GM12878 (cell line): ENCODE data around the gene SLC35A2. TPM values are rescaled to one million over a fixed set of nuclear protein-coding genes. Genes with fewer than 3 reads are reported as not detected.

ENCODE experiments used
- ATAC-seq: fragments of 200-7000 bp; cut with Tn5 transposase; 3 replicates; pipeline ENCODE4 v1.9.1; 2020; ENCODE audit warnings: mild to moderate bottlenecking, moderate library complexity
- BruUV-seq: library from RNA; stranded (reverse); fragments of 400-500 nt; replicated peaks from 2 replicates; lab custom pipeline; 2021; lab: Mats Ljungman, UMichigan
- CTCF ChIA-PET: fragments of 300-600 bp; sonication (Branson Sonifier 250); formaldehyde crosslinking; extraction: SDS; loops from one replicate; lab custom pipeline; 2021; ENCODE audit warnings: inconsistent platforms; lab: Yijun Ruan, JAX
- POLR2A ChIA-PET: fragments of 350-600 bp; formaldehyde crosslinking; extraction: SDS; loops from one replicate; lab custom pipeline; 2021; ENCODE audit warnings: inconsistent platforms; lab: Charles Lee
- RAD21 ChIA-PET: fragments of 300-600 bp; sonication (Branson Sonifier 250); formaldehyde crosslinking; loops from one replicate; lab custom pipeline; 2023; ENCODE audit warnings: antibody characterized with exemption; ENCODE audit not compliant: unreplicated experiment; lab: Charles Lee
- SMC1A ChIA-PET: fragments of 300-600 bp; sonication (Branson Sonifier 250); formaldehyde crosslinking; loops from one replicate; lab custom pipeline; 2023; ENCODE audit not compliant: unreplicated experiment, uncharacterized antibody; lab: Charles Lee
- DNase-seq: peaks from one replicate; pipeline ENCODE4 v3.0.0-alpha.2; 2011; ENCODE audit warnings: low read depth, low spot score
- FAIRE-seq: peaks from 3 replicates; lab custom pipeline; 2011; peaks lifted over from hg19 to GRCh38; lab: Jason Lieb, UNC
- H2AFZ ChIP-seq: 2 replicates; pipeline ENCODE4 v1.6.0; 2011; ENCODE audit warnings: low read depth, low read length, control low read depth; ENCODE audit not compliant: control insufficient read depth
- H3K27ac ChIP-seq: 2 replicates; pipeline ENCODE4 v1.5.1; 2011; ENCODE audit warnings: control low read depth; ENCODE audit not compliant: control insufficient read depth, insufficient read depth
- H3K27me3 ChIP-seq, 2 experiments: replicated peaks in 1 of 2; 2 replicates each; pipeline versions ENCODE4 v1.6.0 to v1.6.1; 2011; ENCODE audit warnings: low read length in 1 of 2; ENCODE audit not compliant: control insufficient read depth in 2 of 2, insufficient read depth in 2 of 2
- H3K36me3 ChIP-seq, 2 experiments: 2 replicates each; pipeline ENCODE4 v1.5.1; 2011; ENCODE audit warnings: low read length in 1 of 2; ENCODE audit not compliant: control insufficient read depth in 2 of 2, insufficient read depth in 2 of 2
- H3K4me1 ChIP-seq: 2 replicates; pipeline ENCODE4 v1.6.1; 2011; ENCODE audit warnings: mild to moderate bottlenecking, low read length, moderate library complexity, mixed read lengths; ENCODE audit not compliant: control insufficient read depth, insufficient read depth
- H3K4me2 ChIP-seq: 2 replicates; pipeline ENCODE4 v1.6.0; 2011; ENCODE audit warnings: control low read depth; ENCODE audit not compliant: control insufficient read depth, insufficient read depth
- H3K4me3 ChIP-seq: fragments of 200-600 bp; sonication (generic); 2 replicates; pipeline ENCODE4 v1.5.1; 2016
- H3K79me2 ChIP-seq: 2 replicates; pipeline ENCODE4 v1.6.0; 2011; ENCODE audit warnings: low read length; ENCODE audit not compliant: control insufficient read depth, insufficient read depth
- H3K9ac ChIP-seq: 2 replicates; pipeline ENCODE4 v1.8.0; 2011; ENCODE audit warnings: low read length, control low read depth, mixed read lengths; ENCODE audit not compliant: control insufficient read depth, insufficient read depth
- H3K9me3 ChIP-seq: replicated peaks from 3 replicates; pipeline ENCODE4 v1.5.1; 2011; ENCODE audit warnings: mild to moderate bottlenecking, low read length; ENCODE audit not compliant: control insufficient read depth, insufficient read depth
- H4K20me1 ChIP-seq: 2 replicates; pipeline ENCODE4 v1.6.0; 2011; ENCODE audit not compliant: control insufficient read depth, insufficient read depth
- ASH2L ChIP-seq: fragments of 300-600, 200-600 bp; sonication (generic); IDR thresholded peaks from 2 replicates; pipeline ENCODE4 v1.6.1; 2017; ENCODE audit warnings: low read depth, mild to moderate bottlenecking, borderline replicate concordance
- ATF2 ChIP-seq: IDR thresholded peaks from 2 replicates; pipeline ENCODE4 v1.6.1; 2012; ENCODE audit warnings: low read length, inconsistent platforms
- CBX5 ChIP-seq: sonication (generic); IDR thresholded peaks from 2 replicates; pipeline ENCODE4 v1.6.1; 2016; ENCODE audit warnings: low read depth, moderate library complexity, mild to moderate bottlenecking, inconsistent platforms
- GATAD2B ChIP-seq: fragments of 450-650 bp; conservative IDR thresholded peaks from 2 replicates; pipeline ENCODE4 v1.6.1; 2017; ENCODE audit warnings: low read depth, mild to moderate bottlenecking, moderate library complexity
- IRF4 ChIP-seq: IDR thresholded peaks from 2 replicates; pipeline ENCODE4 v1.6.1; 2011; ENCODE audit warnings: low read depth, low read length
- IRF5 ChIP-seq: fragments of 450-650 bp; IDR thresholded peaks from 2 replicates; pipeline ENCODE4 v1.6.1; 2017; ENCODE audit warnings: borderline replicate concordance
- MTA3 ChIP-seq: IDR thresholded peaks from 2 replicates; pipeline ENCODE4 v1.6.1; 2012; ENCODE audit warnings: low read length, inconsistent platforms, borderline replicate concordance
- MYB ChIP-seq: fragments of 150-350 bp; IDR thresholded peaks from 2 replicates; pipeline ENCODE4 v1.6.1; 2014; ENCODE audit warnings: mild to moderate bottlenecking, low read depth, low read length, borderline replicate concordance
- MYC ChIP-seq: IDR thresholded peaks from 2 replicates; pipeline ENCODE4 v1.6.1; 2011; ENCODE audit warnings: mild to moderate bottlenecking, low read length, moderate library complexity, inconsistent platforms; ENCODE audit not compliant: insufficient read depth, insufficient replicate concordance, insufficient read length, severe bottlenecking
- NFXL1 ChIP-seq: fragments of 450-650 bp; IDR thresholded peaks from 2 replicates; pipeline ENCODE4 v1.6.1; 2017; ENCODE audit warnings: antibody characterized with exemption, mild to moderate bottlenecking, borderline replicate concordance
- NFYA ChIP-seq: IDR thresholded peaks from 2 replicates; pipeline ENCODE4 v1.6.1; 2011; ENCODE audit warnings: low read depth, mild to moderate bottlenecking, low read length, improper control_type of control experiment, borderline replicate concordance
- RAD21 ChIP-seq: IDR thresholded peaks from 2 replicates; pipeline ENCODE4 v1.6.1; 2011; ENCODE audit warnings: mild to moderate bottlenecking, low read depth, low read length, moderate library complexity; ENCODE audit not compliant: insufficient read depth
- RELA ChIP-seq: fragments of 450-650 bp; IDR thresholded peaks from 2 replicates; pipeline ENCODE4 v1.8.0; 2014; ENCODE audit warnings: borderline replicate concordance; ENCODE audit not compliant: partially characterized antibody
- TAF1 ChIP-seq: IDR thresholded peaks from 2 replicates; pipeline ENCODE4 v1.6.1; 2011; ENCODE audit warnings: mild to moderate bottlenecking, low read depth, low read length, borderline replicate concordance
- TBL1XR1 ChIP-seq: IDR thresholded peaks from 2 replicates; pipeline ENCODE4 v1.6.1; 2012; ENCODE audit warnings: low read depth, low read length, improper control_type of control experiment
- ZBTB11 ChIP-seq: fragments of 450-650 bp; formaldehyde crosslinking; IDR thresholded peaks from 2 replicates; pipeline ENCODE4 v1.5.0; 2022; ENCODE audit warnings: mild to moderate bottlenecking, missing genetic modification characterization
- ZNF274 ChIP-seq: IDR thresholded peaks from one replicate; pipeline ENCODE4 v1.8.0; 2011; ENCODE audit not compliant: insufficient read length, insufficient read depth
- WGBS: methylation state at CpG from one replicate; pipeline ENCODE4 v1.1.6; 2016; ENCODE audit warnings: low lambda C conversion rate; ENCODE audit not compliant: insufficient replicate concordance, insufficient coverage; ENCODE audit errors: missing lambda C conversion rate; 5-methylcytosine and 5-hydroxymethylcytosine counted together
- in situ Hi-C: fragments of 300-500 bp; cut with MboI; formaldehyde crosslinking; loops from 9 replicates; pipeline ENCODE4 v1.14.3; 2018; ENCODE audit warnings: mixed read lengths
- intact Hi-C: fragments of 100-400 bp; cut with micrococcal nuclease; formaldehyde crosslinking; loops from one replicate; pipeline ENCODE4 v1.14.2; 2022; ENCODE audit not compliant: unreplicated experiment
- polyA plus RNA-seq, 11 experiments: library from polyadenylated mRNA; depleted of rRNA in 4 of 11; unstranded in 6 of 11; stranded (reverse) in 5 of 11; fragments of >200 nt; fragmentation: Nextera tagmentation in 4 of 11; fragmentation: Illumina TruSeq in 1 of 11; extraction: Ambion mirVana in 4 of 11; extraction: Trizol in 1 of 11; gene quantifications; 1 replicate in 1 of 11; 2 replicates in 10 of 11; pipeline versions ENCODE4 v1.2.1 to v1.2.3, GENCODE V29; 2011 to 2016; ENCODE audit warnings: inconsistent platforms in 2 of 11, missing spikeins in 2 of 11, low read depth in 1 of 11
- total RNA-seq, 4 experiments: library from RNA; depleted of rRNA in 3 of 4; stranded (reverse); fragments of >200 nt in 3 of 4; fragmentation: Illumina TruSeq in 1 of 4; extraction: Trizol in 1 of 4; gene quantifications; 2 replicates each; pipeline versions ENCODE4 v1.2.1 to v1.2.3, GENCODE V29; 2013 to 2021

Gene SLC35A2
- total and polyA plus RNA-seq, 10 of the 15 experiments (the other 5 are each of a cell fraction or from before 2014, with no cell fraction given), result 2.1 to 27.4 (median 14.9) TPM

- H3K9ac ChIP-seq, result no peak overlapping the region
- BruUV-seq, result no TSS peak
These were observed 17.7 kb downstream of the SLC35A2 start for GRCh38 chrX:48893556-48894348.

More at GRCh38 chrX:48893556-48894348, 17.7 kb downstream of the SLC35A2 start:
- H3K9me3 ChIP-seq, result no peaks in the 10 kb centered on the region; the same call in 2 of the 3 replicates
- no peak for TF ChIP-seq ATF2
- no peak for TF ChIP-seq NFXL1
- TF ChIP-seq ZNF274, result no peak
- TF ChIP-seq MYC, result no peak
- TF ChIP-seq IRF5, result no peak
- TF ChIP-seq NFYA, result no peak
- TF ChIP-seq IRF4, result no peak
- TF ChIP-seq TAF1, result no peak
- TF ChIP-seq RAD21, result no peak
- no peak for TF ChIP-seq MTA3
- TF ChIP-seq MYB, result no peak
- no peak for TF ChIP-seq GATAD2B
- no peak for TF ChIP-seq TBL1XR1
- no peak for TF ChIP-seq RELA
- TF ChIP-seq ASH2L, result no peak
- TF ChIP-seq CBX5, result no peak
- TF ChIP-seq ZBTB11 (CRISPR knock-in tag), result no peak
- no peaks in the 10 kb centered on the region for H4K20me1 ChIP-seq
- ChIA-PET CTCF (interaction anchor here (0.9 kb wide), 1 partner anchor 51 kb away, joined by 3 read pairs; no protein-coding TSS in a partner anchor), RAD21 (no interaction called here), SMC1A (interaction anchor here (1.3 to 2.0 kb wide), 3 partner anchors 10 to 148 kb away, joined by 3 to 5 read pairs (median 4); no protein-coding TSS in a partner anchor), POLR2A (interaction anchor here (0.6 to 0.8 kb wide), 2 partner anchors 18 to 62 kb away, joined by 3 read pairs; no protein-coding TSS in a partner anchor)
- no peaks in the 10 kb centered on the region for H3K36me3 ChIP-seq
- H3K27me3 ChIP-seq, result no peaks in the 10 kb centered on the region
- FAIRE-seq (no peak), DNase-seq (no peak), ATAC-seq (no peak)
- H3K79me2 ChIP-seq, result peaks cover 13% of the 10 kb centered on the region
- 71% methylated on average over 16 of the region's 16 CpGs for WGBS
- H3K27ac ChIP-seq, result no peak overlapping the region
- intact Hi-C loops (loop anchor here (5.0 to 10.0 kb wide), 2 partner anchors 246 to 419 kb away; partner anchors contain the start of genes FTSJ1 and SLC38A5), in situ Hi-C loops (no loop called here)
- no peaks in the 10 kb centered on the region for H3K4me1 ChIP-seq
- no peak overlapping the region for H3K4me3 ChIP-seq
- no peak overlapping the region for H2AFZ ChIP-seq
- H3K4me2 ChIP-seq, result no peak overlapping the region
